ENCODE measurements around the gene ARHGAP25. TPM values are rescaled to one million over a fixed set of nuclear protein-coding genes. Genes with fewer than 3 reads are reported as not detected.

The ARHGAP25 gene
- total and polyA plus RNA-seq, 2 donors from 2014 or later, result 6.3 to 20.4 TPM

DNA sequence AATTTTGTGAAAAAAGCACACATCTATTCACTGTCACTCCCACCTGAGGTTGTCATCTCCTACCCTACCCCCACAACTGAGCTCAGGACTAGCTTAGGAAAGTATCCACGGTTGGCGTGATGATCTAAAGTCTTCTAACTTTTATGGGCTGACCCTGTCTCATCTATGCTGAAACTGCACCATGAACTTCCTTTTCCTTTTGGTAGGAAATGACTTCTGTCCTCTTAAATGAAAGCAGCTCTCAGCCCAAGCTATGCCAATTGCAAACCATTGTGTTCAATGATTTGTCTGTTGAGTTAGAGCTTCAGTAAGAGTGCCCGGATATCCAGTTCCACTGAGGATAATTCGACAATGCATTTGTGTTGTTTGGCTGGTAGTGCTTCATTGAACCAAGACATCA, 52.7 kb downstream of the ARHGAP25 start:
- Histone ChIP-seq H3K4me1 (ENCODE audit: control insufficient read depth in 2 of 3, insufficient read depth in 2 of 3, low read depth in 1 of 3, low read length in 3 of 3) (peaks cover 0 to 4% (median 0%) of the 10 kb centered on the region in 3 donors), H3K4me3 (ENCODE audit: low read length in 3 of 3) (no peak overlapping the region), H3K27me3 (ENCODE audit: control insufficient read depth, insufficient read depth, low read length) (no peaks in the 10 kb centered on the region), H3K9ac (ENCODE audit: low read length in 3 of 3) (no peak overlapping the region), H3K9me3 (ENCODE audit: control insufficient read depth in 2 of 3, insufficient read depth in 1 of 3, low read length in 3 of 3) (no peaks in the 10 kb centered on the region), H3K36me3 (ENCODE audit: control insufficient read depth in 2 of 3, insufficient read depth in 3 of 3, low read length in 3 of 3) (peaks cover 0 to 11% (median 5%) of the 10 kb centered on the region in 3 donors), H3K27ac (ENCODE audit: low read depth in 2 of 2, low read length in 2 of 2) (no peak overlapping the region)
- FAIRE-seq (no peak), DNase-seq (no peak)
- intact Hi-C loops (cut with DNase I), result no loop called here
- TF ChIP-seq, protein P1, sequence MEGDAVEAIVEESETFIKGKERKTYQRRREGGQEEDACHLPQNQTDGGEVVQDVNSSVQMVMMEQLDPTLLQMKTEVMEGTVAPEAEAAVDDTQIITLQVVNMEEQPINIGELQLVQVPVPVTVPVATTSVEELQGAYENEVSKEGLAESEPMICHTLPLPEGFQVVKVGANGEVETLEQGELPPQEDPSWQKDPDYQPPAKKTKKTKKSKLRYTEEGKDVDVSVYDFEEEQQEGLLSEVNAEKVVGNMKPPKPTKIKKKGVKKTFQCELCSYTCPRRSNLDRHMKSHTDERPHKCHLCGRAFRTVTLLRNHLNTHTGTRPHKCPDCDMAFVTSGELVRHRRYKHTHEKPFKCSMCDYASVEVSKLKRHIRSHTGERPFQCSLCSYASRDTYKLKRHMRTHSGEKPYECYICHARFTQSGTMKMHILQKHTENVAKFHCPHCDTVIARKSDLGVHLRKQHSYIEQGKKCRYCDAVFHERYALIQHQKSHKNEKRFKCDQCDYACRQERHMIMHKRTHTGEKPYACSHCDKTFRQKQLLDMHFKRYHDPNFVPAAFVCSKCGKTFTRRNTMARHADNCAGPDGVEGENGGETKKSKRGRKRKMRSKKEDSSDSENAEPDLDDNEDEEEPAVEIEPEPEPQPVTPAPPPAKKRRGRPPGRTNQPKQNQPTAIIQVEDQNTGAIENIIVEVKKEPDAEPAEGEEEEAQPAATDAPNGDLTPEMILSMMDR (IDR thresholded peaks at IDR 0.05; ENCODE audit: borderline replicate concordance, extremely low read depth, insufficient read depth), result no peak

DNA sequence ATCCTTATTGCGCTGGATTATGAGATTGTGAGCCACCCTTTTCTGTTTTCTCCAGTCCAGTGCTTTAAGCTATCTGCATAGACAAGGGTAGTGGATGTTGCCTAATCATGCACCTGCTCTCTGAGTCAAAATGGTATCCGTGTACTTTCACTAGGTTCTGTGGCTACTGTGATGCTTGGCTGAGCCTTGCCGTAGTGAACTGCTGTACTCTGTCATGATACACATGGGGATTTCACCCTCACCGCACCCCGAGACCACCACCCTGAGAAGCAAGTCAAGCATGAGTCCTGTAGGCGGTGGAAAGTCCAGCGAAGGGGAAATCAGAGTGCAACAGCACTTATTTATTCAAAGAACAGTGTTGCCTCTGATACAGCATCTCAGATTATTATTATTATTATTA, 55.0 kb downstream of the ARHGAP25 start:
- FAIRE-seq, result no peak

DNA sequence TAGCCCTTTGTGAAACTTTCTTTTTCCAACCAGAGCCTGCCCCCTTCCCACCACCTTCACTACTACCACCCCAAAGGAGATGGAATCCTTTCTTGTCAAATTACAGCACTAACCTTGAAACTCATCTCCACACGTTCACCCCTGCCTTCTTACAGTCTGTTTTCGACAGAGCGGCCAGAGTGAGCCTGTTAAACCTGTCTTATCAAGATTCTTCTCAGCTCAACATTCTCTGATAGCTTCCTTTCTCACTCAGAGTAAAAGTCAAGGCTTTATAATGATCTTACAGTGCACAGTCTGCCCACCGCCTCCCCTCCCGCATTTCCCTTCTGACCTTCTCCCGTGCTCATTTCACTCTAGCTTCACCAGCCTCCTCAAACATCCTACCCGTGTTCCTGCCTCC, 56.0 kb downstream of the ARHGAP25 start:
- TF ChIP-seq, protein P1 (IDR thresholded peaks at IDR 0.05; ENCODE audit: borderline replicate concordance, extremely low read depth, insufficient read depth), result no peak
- no peaks in the 10 kb centered on the region for H3K9me3 ChIP-seq (ENCODE audit: control insufficient read depth in 2 of 3, insufficient read depth in 1 of 3, low read length in 3 of 3)
- H3K4me3 ChIP-seq (ENCODE audit: low read length in 3 of 3), result no peak overlapping the region
- DNase-seq, result no peak
- H3K9ac ChIP-seq (ENCODE audit: low read length in 3 of 3), result no peak overlapping the region
- no peaks in the 10 kb centered on the region for H3K27me3 ChIP-seq (ENCODE audit: control insufficient read depth, insufficient read depth, low read length)
- intact Hi-C loops (cut with DNase I), result no loop called here
- H3K27ac ChIP-seq (ENCODE audit: low read depth in 2 of 2, low read length in 2 of 2), result no peak overlapping the region
- no peak for FAIRE-seq
- H3K36me3 ChIP-seq (ENCODE audit: control insufficient read depth in 2 of 3, insufficient read depth in 3 of 3, low read length in 3 of 3), result peaks cover 0 to 9% (median 5%) of the 10 kb centered on the region in 3 donors
- H3K4me1 ChIP-seq (ENCODE audit: control insufficient read depth in 2 of 3, insufficient read depth in 2 of 3, low read depth in 1 of 3, low read length in 3 of 3), result no peaks in the 10 kb centered on the region

More for the DNA sequence above, 55.0 kb downstream of the ARHGAP25 start:
- TF ChIP-seq, protein P1 (IDR thresholded peaks at IDR 0.05; ENCODE audit: borderline replicate concordance, extremely low read depth, insufficient read depth), result no peak
- no peak overlapping the region for H3K4me3 ChIP-seq (ENCODE audit: low read length in 3 of 3)
- H3K4me1 ChIP-seq (ENCODE audit: control insufficient read depth in 2 of 3, insufficient read depth in 2 of 3, low read depth in 1 of 3, low read length in 3 of 3), result peaks cover 0 to 4% (median 0%) of the 10 kb centered on the region in 3 donors
- H3K9me3 ChIP-seq (ENCODE audit: control insufficient read depth in 2 of 3, insufficient read depth in 1 of 3, low read length in 3 of 3), result no peaks in the 10 kb centered on the region
- H3K36me3 ChIP-seq (ENCODE audit: control insufficient read depth in 2 of 3, insufficient read depth in 3 of 3, low read length in 3 of 3), result peaks cover 0 to 9% (median 5%) of the 10 kb centered on the region in 3 donors
- no peaks in the 10 kb centered on the region for H3K27me3 ChIP-seq (ENCODE audit: control insufficient read depth, insufficient read depth, low read length)
- intact Hi-C loops (cut with DNase I), result no loop called here
- no peak overlapping the region for H3K9ac ChIP-seq (ENCODE audit: low read length in 3 of 3)
- DNase-seq, result no peak
- no peak overlapping the region for H3K27ac ChIP-seq (ENCODE audit: low read depth in 2 of 2, low read length in 2 of 2)

DNA sequence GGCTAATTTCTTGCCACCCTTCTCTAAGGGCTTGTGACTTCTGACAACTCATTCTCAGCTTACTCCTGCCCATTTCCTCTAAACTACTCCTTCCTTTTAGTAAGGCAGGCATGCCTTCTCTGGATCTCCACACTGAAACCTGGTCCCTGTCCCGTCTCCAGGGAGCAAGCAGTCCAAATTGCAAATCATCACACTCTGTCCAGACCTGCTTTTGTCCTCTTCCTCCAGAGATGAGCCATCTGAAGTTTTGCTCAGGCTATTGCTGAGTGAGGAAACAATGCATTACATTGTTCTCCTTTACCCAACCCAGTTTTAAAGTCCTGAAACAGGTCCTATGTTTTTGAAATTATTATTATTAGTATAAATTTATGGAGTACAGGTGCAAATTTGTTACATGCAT, 57.3 kb downstream of the ARHGAP25 start:
- intact Hi-C loops (cut with DNase I), result no loop called here
- DNase-seq (no peak), FAIRE-seq (no peak)
- Histone ChIP-seq H3K27ac (ENCODE audit: low read depth in 2 of 2, low read length in 2 of 2) (no peak overlapping the region), H3K4me3 (ENCODE audit: low read length in 3 of 3) (no peak overlapping the region), H3K27me3 (ENCODE audit: control insufficient read depth, insufficient read depth, low read length) (no peaks in the 10 kb centered on the region), H3K4me1 (ENCODE audit: control insufficient read depth in 2 of 3, insufficient read depth in 2 of 3, low read depth in 1 of 3, low read length in 3 of 3) (peaks cover 0 to under 1% (median 0%) of the 10 kb centered on the region in 3 donors), H3K9me3 (ENCODE audit: control insufficient read depth in 2 of 3, insufficient read depth in 1 of 3, low read length in 3 of 3) (no peaks in the 10 kb centered on the region), H3K9ac (ENCODE audit: low read length in 3 of 3) (no peak overlapping the region), H3K36me3 (ENCODE audit: control insufficient read depth in 2 of 3, insufficient read depth in 3 of 3, low read length in 3 of 3) (peaks cover 0 to 8% (median 0%) of the 10 kb centered on the region in 3 donors)
- TF ChIP-seq, protein P1 (IDR thresholded peaks at IDR 0.05; ENCODE audit: borderline replicate concordance, extremely low read depth, insufficient read depth), result no peak
